Neural progenitor cell (in vitro differentiated cells): ENCODE results near the gene FLCN.

ENCODE experiments used
- EZH2 ChIP-seq: fragments of 200-600 bp; sonication (generic); IDR thresholded peaks from 2 replicates; pipeline ENCODE4 v1.6.1; 2017; ENCODE audit warnings: antibody characterized with exemption, mild to moderate bottlenecking, moderate library complexity
- EZH2phosphoT487 ChIP-seq: fragments of 200-600 bp; sonication (generic); IDR thresholded peaks from 2 replicates; pipeline ENCODE4 v1.6.1; 2017; ENCODE audit warnings: antibody characterized with exemption
- TF ChIP-seq, protein P1 (sequence below): fragments of 200-600 bp; sonication (generic); IDR thresholded peaks from 2 replicates; pipeline ENCODE4 v1.5.1; 2017; ENCODE audit warnings: antibody characterized with exemption, mild to moderate bottlenecking

DNA sequence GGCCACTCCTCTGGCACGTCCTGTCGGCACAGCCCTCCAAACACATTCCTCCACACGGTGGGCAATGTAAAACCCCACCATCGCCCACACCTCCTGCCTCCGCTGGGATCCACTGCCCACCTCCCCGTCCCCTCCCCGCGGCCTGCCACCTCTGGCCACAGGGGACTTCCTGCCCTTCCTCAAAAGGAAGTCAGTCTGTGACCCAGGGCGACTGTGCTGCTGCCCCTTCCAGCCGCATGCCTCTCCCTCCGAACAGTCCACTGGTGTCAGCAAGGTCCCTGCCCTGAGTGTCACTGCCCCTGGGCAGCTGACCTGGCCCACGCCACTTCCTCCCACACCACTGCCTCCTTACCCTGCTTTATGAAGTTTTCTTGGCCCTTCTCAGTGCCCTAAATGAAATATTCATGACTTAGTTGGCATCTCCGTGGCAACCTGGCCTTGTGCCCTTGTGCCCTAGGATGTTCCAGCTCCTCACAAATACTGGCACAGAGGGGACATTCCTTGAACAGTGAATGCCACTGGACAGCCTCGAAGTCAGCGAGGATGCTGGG lies 32.9 kb downstream of the FLCN start:
- TF ChIP-seq, protein P1, sequence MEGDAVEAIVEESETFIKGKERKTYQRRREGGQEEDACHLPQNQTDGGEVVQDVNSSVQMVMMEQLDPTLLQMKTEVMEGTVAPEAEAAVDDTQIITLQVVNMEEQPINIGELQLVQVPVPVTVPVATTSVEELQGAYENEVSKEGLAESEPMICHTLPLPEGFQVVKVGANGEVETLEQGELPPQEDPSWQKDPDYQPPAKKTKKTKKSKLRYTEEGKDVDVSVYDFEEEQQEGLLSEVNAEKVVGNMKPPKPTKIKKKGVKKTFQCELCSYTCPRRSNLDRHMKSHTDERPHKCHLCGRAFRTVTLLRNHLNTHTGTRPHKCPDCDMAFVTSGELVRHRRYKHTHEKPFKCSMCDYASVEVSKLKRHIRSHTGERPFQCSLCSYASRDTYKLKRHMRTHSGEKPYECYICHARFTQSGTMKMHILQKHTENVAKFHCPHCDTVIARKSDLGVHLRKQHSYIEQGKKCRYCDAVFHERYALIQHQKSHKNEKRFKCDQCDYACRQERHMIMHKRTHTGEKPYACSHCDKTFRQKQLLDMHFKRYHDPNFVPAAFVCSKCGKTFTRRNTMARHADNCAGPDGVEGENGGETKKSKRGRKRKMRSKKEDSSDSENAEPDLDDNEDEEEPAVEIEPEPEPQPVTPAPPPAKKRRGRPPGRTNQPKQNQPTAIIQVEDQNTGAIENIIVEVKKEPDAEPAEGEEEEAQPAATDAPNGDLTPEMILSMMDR = no peak
- no peak for TF ChIP-seq EZH2
- TF ChIP-seq EZH2phosphoT487 = no peak
